H9 (cell line): ENCODE data around the gene ISLR2. TPM values are rescaled to one million over a fixed set of nuclear protein-coding genes. Genes with fewer than 3 reads are reported as not detected.

Source experiments
- DNase-seq: peaks from one replicate; pipeline ENCODE4 v3.0.0-alpha.2; 2017
- H2AFZ ChIP-seq: one replicate; pipeline ENCODE4 v1.6.1; 2013; ENCODE audit warnings: mild to moderate bottlenecking, low read length, control low read depth, moderate library complexity
- H2AK5ac ChIP-seq: 2 replicates; pipeline ENCODE4 v1.6.1; 2013; ENCODE audit warnings: low read length, control low read depth, mixed read lengths; ENCODE audit not compliant: insufficient read length
- H2BK120ac ChIP-seq: one replicate; pipeline ENCODE4 v1.6.1; 2013; ENCODE audit warnings: low read depth, mild to moderate bottlenecking, low read length, control low read depth, inconsistent platforms; ENCODE audit not compliant: poor library complexity, severe bottlenecking
- H2BK12ac ChIP-seq: 2 replicates; pipeline ENCODE4 v1.6.1; 2013; ENCODE audit warnings: low read length, control low read depth, mixed read lengths, low read depth; ENCODE audit not compliant: insufficient read length
- H2BK15ac ChIP-seq: 2 replicates; pipeline ENCODE4 v1.6.1; 2013; ENCODE audit warnings: low read depth, low read length, control low read depth
- H2BK20ac ChIP-seq: one replicate; pipeline ENCODE4 v1.6.1; 2013; ENCODE audit warnings: low read depth, mild to moderate bottlenecking, low read length, control low read depth, inconsistent platforms; ENCODE audit not compliant: poor library complexity, severe bottlenecking
- H2BK5ac ChIP-seq: 2 replicates; pipeline ENCODE4 v1.6.1; 2013; ENCODE audit warnings: low read length, control low read depth, mixed read lengths; ENCODE audit not compliant: insufficient read length
- H3K14ac ChIP-seq: 2 replicates; pipeline ENCODE4 v1.6.1; 2013; ENCODE audit warnings: low read length, control low read depth; ENCODE audit not compliant: insufficient read depth
- H3K18ac ChIP-seq: 2 replicates; pipeline ENCODE4 v1.6.1; 2013; ENCODE audit warnings: low read depth, mild to moderate bottlenecking, mixed read lengths, low read length, control low read depth; ENCODE audit not compliant: insufficient read length
- H3K23ac ChIP-seq: 2 replicates; pipeline ENCODE4 v1.6.1; 2013; ENCODE audit warnings: low read length, control low read depth, mixed read lengths, low read depth; ENCODE audit not compliant: insufficient read length
- H3K23me2 ChIP-seq: 2 replicates; pipeline ENCODE4 v1.6.1; 2013; ENCODE audit warnings: low read depth, mild to moderate bottlenecking, mixed read lengths, low read length, control low read depth; ENCODE audit not compliant: insufficient read length, poor library complexity, severe bottlenecking
- H3K27ac ChIP-seq: 2 replicates; pipeline ENCODE4 v1.5.1; 2013; ENCODE audit warnings: low read length, control low read depth, mixed read lengths, low read depth; ENCODE audit not compliant: insufficient read length
- H3K27me3 ChIP-seq: 2 replicates; pipeline ENCODE4 v1.6.1; 2013; ENCODE audit warnings: low read length, control low read depth, inconsistent platforms; ENCODE audit not compliant: insufficient read depth
- H3K4ac ChIP-seq: 2 replicates; pipeline ENCODE4 v1.6.1; 2013; ENCODE audit warnings: low read depth, mild to moderate bottlenecking, control low read depth, inconsistent platforms, low read length, moderate library complexity
- H3K4me1 ChIP-seq: 2 replicates; pipeline ENCODE4 v1.6.1; 2013; ENCODE audit warnings: low read length, control low read depth, inconsistent platforms; ENCODE audit not compliant: insufficient read depth
- H3K4me2 ChIP-seq: 2 replicates; pipeline ENCODE4 v1.6.1; 2013; ENCODE audit warnings: low read length, control low read depth, mixed read lengths; ENCODE audit not compliant: insufficient read length, insufficient read depth
- H3K56ac ChIP-seq: 2 replicates; pipeline ENCODE4 v1.6.1; 2013; ENCODE audit warnings: low read depth, mild to moderate bottlenecking, mixed read lengths, low read length, control low read depth; ENCODE audit not compliant: insufficient read length
- H3K79me1 ChIP-seq: 2 replicates; pipeline ENCODE4 v1.6.1; 2013; ENCODE audit warnings: low read depth, mild to moderate bottlenecking, moderate library complexity, low read length, control low read depth, inconsistent platforms; ENCODE audit not compliant: insufficient read depth, poor library complexity, severe bottlenecking
- H3K79me2 ChIP-seq: 2 replicates; pipeline ENCODE4 v1.6.1; 2013; ENCODE audit warnings: low read length, control low read depth, inconsistent platforms; ENCODE audit not compliant: insufficient read depth
- H3K9ac ChIP-seq: 2 replicates; pipeline ENCODE4 v1.6.1; 2013; ENCODE audit warnings: low read length, control low read depth, mixed read lengths; ENCODE audit not compliant: insufficient read length; ENCODE audit errors: extremely low read depth
- H3K9me3 ChIP-seq: one replicate; pipeline ENCODE4 v1.6.1; 2013; ENCODE audit warnings: low read depth, low read length, inconsistent platforms; ENCODE audit not compliant: control insufficient read depth
- H3T11ph ChIP-seq: one replicate; pipeline ENCODE4 v1.6.1; 2013; ENCODE audit warnings: mild to moderate bottlenecking, low read length, control low read depth, inconsistent platforms
- H4K20me1 ChIP-seq: one replicate; pipeline ENCODE4 v1.6.1; 2013; ENCODE audit not compliant: control insufficient read depth, insufficient read length, insufficient read depth
- H4K5ac ChIP-seq: 2 replicates; pipeline ENCODE4 v1.6.1; 2013; ENCODE audit warnings: low read depth, mild to moderate bottlenecking, mixed read lengths, low read length, control low read depth; ENCODE audit not compliant: insufficient read length
- H4K8ac ChIP-seq: replicated peaks from 2 replicates; pipeline ENCODE4 v1.6.1; 2013; ENCODE audit warnings: low read length, control low read depth, mixed read lengths, low read depth; ENCODE audit not compliant: insufficient read length
- H4K91ac ChIP-seq: 2 replicates; pipeline ENCODE4 v1.6.1; 2013; ENCODE audit warnings: low read depth, mild to moderate bottlenecking, moderate library complexity, mixed read lengths, low read length, control low read depth; ENCODE audit not compliant: insufficient read length
- H3K27ac Mint-ChIP-seq, 3 experiments: 2 replicates in 2 of 3; 3 replicates in 1 of 3; pipeline ENCODE4 v1.8.0; 2020 to 2021; ENCODE audit warnings: mixed read lengths in 3 of 3, mild to moderate bottlenecking in 1 of 3, moderate library complexity in 1 of 3
- H3K27me3 Mint-ChIP-seq: 2 replicates; pipeline ENCODE4 v1.8.0; 2021; ENCODE audit warnings: low read depth, mild to moderate bottlenecking, moderate library complexity, mixed read lengths
- H3K36me3 Mint-ChIP-seq, 3 experiments: 2 replicates in 2 of 3; 3 replicates in 1 of 3; pipeline ENCODE4 v1.8.0; 2020 to 2021; ENCODE audit warnings: low read depth in 3 of 3, mixed read lengths in 3 of 3; ENCODE audit not compliant: insufficient read depth in 1 of 3
- H3K4me1 Mint-ChIP-seq, 2 experiments: 2 replicates each; pipeline ENCODE4 v1.8.0; 2020; ENCODE audit warnings: mixed read lengths in 2 of 2
- H3K4me3 Mint-ChIP-seq, 2 experiments: 2 replicates in 1 of 2; 3 replicates in 1 of 2; pipeline ENCODE4 v1.8.0; 2020 to 2021; ENCODE audit warnings: mild to moderate bottlenecking in 2 of 2, mixed read lengths in 2 of 2, moderate library complexity in 1 of 2
- H3K9me3 Mint-ChIP-seq, 2 experiments: 2 replicates in 1 of 2; 3 replicates in 1 of 2; pipeline ENCODE4 v1.8.0; 2020; ENCODE audit warnings: mild to moderate bottlenecking in 2 of 2, mixed read lengths in 2 of 2, moderate library complexity in 1 of 2
- WGBS: extraction: QIAGEN DNeasy Blood & Tissue Kit; methylation state at CpG from one replicate; pipeline ENCODE4 v1.1.7; 2013; ENCODE audit warnings: missing lambda C conversion rate, low lambda C conversion rate, mixed read lengths; ENCODE audit not compliant: insufficient read length; ENCODE audit errors: extremely low coverage; 5-methylcytosine and 5-hydroxymethylcytosine counted together
- total RNA-seq: library from RNA; stranded (reverse); gene quantifications from 2 replicates; pipeline ENCODE4 v1.2.1, GENCODE V29; 2021
- TF ChIP-seq, protein P1 (sequence below): fragments of 200-600 bp; sonication (generic); conservative IDR thresholded peaks from 3 replicates; pipeline ENCODE4 v1.8.0; 2021; ENCODE audit warnings: antibody characterized with exemption, mild to moderate bottlenecking

Gene ISLR2
- total RNA-seq, 1 experiment from 2014 or later: 0.09 TPM

DNA sequence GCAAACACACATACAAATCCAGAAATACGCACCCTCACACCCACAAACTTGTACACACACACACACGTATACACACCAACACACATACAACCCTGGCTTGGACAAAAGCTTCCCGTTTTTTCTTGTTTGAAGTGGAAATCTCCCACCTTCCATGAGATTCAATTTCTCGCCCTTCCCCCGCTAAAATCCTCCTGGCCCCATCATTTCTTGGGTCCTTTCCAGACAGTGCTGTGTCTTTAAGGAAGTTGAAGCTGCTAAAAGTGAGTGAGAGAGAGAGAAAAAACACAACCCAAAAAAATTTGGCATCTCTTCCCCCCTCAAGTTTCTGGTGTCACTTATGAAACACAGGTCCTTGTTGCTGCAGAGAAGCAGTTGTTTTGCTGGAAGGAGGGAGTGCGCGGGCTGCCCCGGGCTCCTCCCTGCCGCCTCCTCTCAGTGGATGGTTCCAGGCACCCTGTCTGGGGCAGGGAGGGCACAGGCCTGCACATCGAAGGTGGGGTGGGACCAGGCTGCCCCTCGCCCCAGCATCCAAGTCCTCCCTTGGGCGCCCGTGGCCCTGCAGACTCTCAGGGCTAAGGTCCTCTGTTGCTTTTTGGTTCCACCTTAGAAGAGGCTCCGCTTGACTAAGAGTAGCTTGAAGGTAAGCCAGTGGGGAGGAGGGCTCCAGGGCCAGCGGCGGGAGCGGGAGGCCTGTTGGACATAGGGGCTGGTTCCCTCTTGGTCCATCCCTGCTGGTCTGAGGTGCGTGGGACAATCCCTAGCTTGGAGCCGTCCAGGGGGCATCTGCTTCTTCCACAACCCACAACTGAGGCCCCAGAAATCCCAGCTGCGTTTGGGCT, 43.2 kb downstream of the ISLR2 start, which contains the start of gene ISLR:
Gene ISLR (plus strand): TSS at position 331 of the 839 bp plus-strand sequence. CDS start 1,149 bp downstream, outside the sequence.
- peaks cover 32% of the 10 kb centered on the region for H3K27me3 Mint-ChIP-seq
- no peak within 1 kb of the TSS for H2BK15ac ChIP-seq
- no peak within 1 kb of the TSS for H3K4ac ChIP-seq
- H3K14ac ChIP-seq: no peak within 1 kb of the TSS; the same call in 1 of the 2 replicates
- no peak within 1 kb of the TSS for H2BK5ac ChIP-seq
- no peaks in the 10 kb centered on the region for H3K79me2 ChIP-seq
- H2AK5ac ChIP-seq: no peak within 1 kb of the TSS
- no CpG with 5 or more reads among the region's 20 CpGs for WGBS
- H2BK12ac ChIP-seq: no peak within 1 kb of the TSS
- H3K36me3 Mint-ChIP-seq: no peaks in the 10 kb centered on the region
- H3K9me3 Mint-ChIP-seq: no peaks in the 10 kb centered on the region; a peak in 1 of 5 replicates
- H3K27me3 ChIP-seq: no peaks in the 10 kb centered on the region
- no peak within 1 kb of the TSS for H2AFZ ChIP-seq
- DNase-seq: peak; percentile 34
- no peak within 1 kb of the TSS for H3T11ph ChIP-seq
- H3K27ac Mint-ChIP-seq: peak within 1 kb of the TSS in 1 of 3 experiments; percentile 11; a peak in 2 of 7 replicates
- no peak within 1 kb of the TSS for H4K5ac ChIP-seq
- peak within 1 kb of the TSS in 1 of 2 experiments; percentile 11; a peak in 2 of 5 replicates for H3K4me3 Mint-ChIP-seq
- H3K27ac ChIP-seq: no peak within 1 kb of the TSS
- H3K9ac ChIP-seq: no peak within 1 kb of the TSS
- no peaks in the 10 kb centered on the region for H4K20me1 ChIP-seq
- H3K18ac ChIP-seq: no peak within 1 kb of the TSS
- H3K9me3 ChIP-seq: no peaks in the 10 kb centered on the region
- TF ChIP-seq, protein P1, sequence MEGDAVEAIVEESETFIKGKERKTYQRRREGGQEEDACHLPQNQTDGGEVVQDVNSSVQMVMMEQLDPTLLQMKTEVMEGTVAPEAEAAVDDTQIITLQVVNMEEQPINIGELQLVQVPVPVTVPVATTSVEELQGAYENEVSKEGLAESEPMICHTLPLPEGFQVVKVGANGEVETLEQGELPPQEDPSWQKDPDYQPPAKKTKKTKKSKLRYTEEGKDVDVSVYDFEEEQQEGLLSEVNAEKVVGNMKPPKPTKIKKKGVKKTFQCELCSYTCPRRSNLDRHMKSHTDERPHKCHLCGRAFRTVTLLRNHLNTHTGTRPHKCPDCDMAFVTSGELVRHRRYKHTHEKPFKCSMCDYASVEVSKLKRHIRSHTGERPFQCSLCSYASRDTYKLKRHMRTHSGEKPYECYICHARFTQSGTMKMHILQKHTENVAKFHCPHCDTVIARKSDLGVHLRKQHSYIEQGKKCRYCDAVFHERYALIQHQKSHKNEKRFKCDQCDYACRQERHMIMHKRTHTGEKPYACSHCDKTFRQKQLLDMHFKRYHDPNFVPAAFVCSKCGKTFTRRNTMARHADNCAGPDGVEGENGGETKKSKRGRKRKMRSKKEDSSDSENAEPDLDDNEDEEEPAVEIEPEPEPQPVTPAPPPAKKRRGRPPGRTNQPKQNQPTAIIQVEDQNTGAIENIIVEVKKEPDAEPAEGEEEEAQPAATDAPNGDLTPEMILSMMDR: no peak
- H4K8ac ChIP-seq: no peak within 1 kb of the TSS
- no peak within 1 kb of the TSS for H2BK20ac ChIP-seq
- peaks cover 3% of the 10 kb centered on the region; the same call in 1 of the 2 replicates for H3K4me1 ChIP-seq
- H3K4me2 ChIP-seq: no peak within 1 kb of the TSS
- H3K4me1 Mint-ChIP-seq: peaks cover 24 to 54% of the 10 kb centered on the region in 2 experiments
- H3K23ac ChIP-seq: no peak within 1 kb of the TSS
- no peak within 1 kb of the TSS for H2BK120ac ChIP-seq
- H3K23me2 ChIP-seq: no peaks in the 10 kb centered on the region
- no peak within 1 kb of the TSS for H4K91ac ChIP-seq
- H3K56ac ChIP-seq: no peak within 1 kb of the TSS
- no peaks in the 10 kb centered on the region for H3K79me1 ChIP-seq
